Left lung (tissue), 10 donors: ENCODE data around the gene ARL10. TPM values are rescaled to one million over a fixed set of nuclear protein-coding genes. Genes with fewer than 3 reads are reported as not detected.

ENCODE experiments used
- ATAC-seq: fragments of 200-7000 bp; cut with Tn5 transposase; one replicate; pipeline ENCODE4 v1.9.1; 2020; ENCODE audit warnings: moderate library complexity
- DNase-seq, 4 donors: peaks; one replicate each; pipeline ENCODE4 v3.0.0-alpha.2; 2013 to 2020
- H3K27ac ChIP-seq, 2 donors: fragments of 200-600 bp; sonication (generic) in 1 of 2; one replicate each; pipeline versions ENCODE4 v1.5.0 to v1.8.0; 2020 to 2021
- H3K27me3 ChIP-seq, 2 donors: fragments of 200-600 bp; sonication (generic) in 1 of 2; one replicate each; pipeline versions ENCODE4 v1.5.0 to v1.8.0; 2020 to 2021
- H3K36me3 ChIP-seq, 2 donors: fragments of 200-600 bp; sonication (generic) in 1 of 2; one replicate each; pipeline versions ENCODE4 v1.5.0 to v1.8.0; 2020 to 2021
- H3K4me1 ChIP-seq, 2 donors: fragments of 200-600 bp; one replicate each; pipeline ENCODE4 v1.8.0; 2021
- H3K4me3 ChIP-seq, 2 donors: fragments of 200-600 bp; sonication (generic) in 1 of 2; one replicate each; pipeline versions ENCODE4 v1.5.0 to v1.8.0; 2020 to 2021; ENCODE audit warnings: mild to moderate bottlenecking in 1 of 2
- H3K9me3 ChIP-seq, 2 donors: fragments of 200-600 bp; sonication (generic) in 1 of 2; one replicate each; pipeline versions ENCODE4 v1.5.0 to v1.8.0; 2020 to 2021
- CTCF ChIP-seq, 2 donors: fragments of 200-600 bp; sonication (generic) in 1 of 2; IDR thresholded peaks; one replicate each; pipeline versions ENCODE4 v1.5.0 to v1.8.0; 2021; ENCODE audit warnings: antibody characterized with exemption in 2 of 2
- intact Hi-C, 2 donors: fragments of 100-400 bp; cut with DNase I; formaldehyde crosslinking; loops; one replicate each; pipeline versions ENCODE4 v1.11.2 to v1.14.2; 2022
- polyA plus RNA-seq, 6 donors: library from polyadenylated mRNA; unstranded; fragments of 120-200 nt; gene quantifications; one replicate each; pipeline ENCODE4 v1.2.1, GENCODE V29; 2013; ENCODE audit not compliant: insufficient read length in 6 of 6
- total RNA-seq, 2 donors: library from RNA; stranded (reverse); fragmentation: NEBNext Ultra II Directional; extraction: Animal tissue kit (Norgen Biotek cat#: 25700); gene quantifications; one replicate each; pipeline ENCODE4 v1.2.1, GENCODE V29; 2021
- donor health status: DM: no; HTN: yes; CAD: no.
- donor health status: DM: no; HTN: no; CAD: no.

Gene ARL10
- total and polyA plus RNA-seq, 8 donors = 6.0 to 20.1 (median 18.2) TPM

GRCh38 chr5:176400382-176401156 lies 35.3 kb downstream of the ARL10 start:
- H3K4me1 ChIP-seq = no peaks in the 10 kb centered on the region
- H3K4me3 ChIP-seq = no peak overlapping the region
- no peak for TF ChIP-seq CTCF (IDR thresholded peaks at IDR 0.05)
- H3K9me3 ChIP-seq = no peaks in the 10 kb centered on the region
- ATAC-seq = peak; percentile 86
- peak in 1 of 4 donors; percentile 57 for DNase-seq
- no peak overlapping the region for H3K27ac ChIP-seq
- intact Hi-C loops = no loop called here
- H3K27me3 ChIP-seq = no peaks in the 10 kb centered on the region
- peaks cover 0 to 70% of the 10 kb centered on the region in 2 donors for H3K36me3 ChIP-seq

- no peaks in the 10 kb centered on the region for H3K9me3 ChIP-seq
- no peak for ATAC-seq
- H3K27me3 ChIP-seq = no peaks in the 10 kb centered on the region
- TF ChIP-seq CTCF (IDR thresholded peaks at IDR 0.05) = no peak
- H3K4me3 ChIP-seq = no peak overlapping the region
- H3K36me3 ChIP-seq = peaks cover 0 to 70% of the 10 kb centered on the region in 2 donors
- H3K4me1 ChIP-seq = no peaks in the 10 kb centered on the region
- intact Hi-C loops = no loop called here
- DNase-seq = no peak
- no peak overlapping the region for H3K27ac ChIP-seq
These were observed 36.3 kb downstream of the ARL10 start for GRCh38 chr5:176401281-176402205.

- no peak for TF ChIP-seq CTCF (IDR thresholded peaks at IDR 0.05)
- Histone ChIP-seq H3K4me3 (no peak overlapping the region), H3K36me3 (peaks cover 0 to 72% of the 10 kb centered on the region in 2 donors), H3K9me3 (no peaks in the 10 kb centered on the region), H3K27ac (no peak overlapping the region), H3K27me3 (no peaks in the 10 kb centered on the region), H3K4me1 (peaks cover 0 to 3% of the 10 kb centered on the region in 2 donors)
- DNase-seq (no peak), ATAC-seq (no peak)
- intact Hi-C loops = no loop called here
These were observed 40.6 kb downstream of the ARL10 start for GRCh38 chr5:176405656-176406435.

- DNase-seq (no peak), ATAC-seq (no peak)
- intact Hi-C loops = no loop called here
- H3K27me3 ChIP-seq = no peaks in the 10 kb centered on the region
- peaks cover 0 to 67% of the 10 kb centered on the region in 2 donors for H3K36me3 ChIP-seq
- peaks cover 2 to 10% of the 10 kb centered on the region in 2 donors for H3K4me1 ChIP-seq
- no peak for TF ChIP-seq CTCF (IDR thresholded peaks at IDR 0.05)
- H3K4me3 ChIP-seq = no peak overlapping the region
- H3K27ac ChIP-seq = no peak overlapping the region
- H3K9me3 ChIP-seq = no peaks in the 10 kb centered on the region
These were observed 41.3 kb downstream of the ARL10 start for GRCh38 chr5:176406436-176407052.
